Measurements from ENCODE around the gene SLC27A5. TPM values are rescaled to one million over a fixed set of nuclear protein-coding genes. Genes with fewer than 3 reads are reported as not detected.

Gene SLC27A5
- total and polyA plus RNA-seq, 9 of the 15 experiments (the other 6 are each of a cell fraction or from before 2014, with no cell fraction given), result 42.2 to 318 (median 64.7) TPM

GRCh38 chr19:58513213-58513693 is 1.5 kb upstream of the SLC27A5 start:
- Histone ChIP-seq H3K4me1 (replicated peaks in 1 of 2; ENCODE audit: control insufficient read depth in 2 of 2, insufficient read depth in 2 of 2, low read length in 2 of 2) (peaks cover 12 to 66% of the 10 kb centered on the region in 2 experiments), H4K20me1 (replicated peaks; ENCODE audit: control insufficient read depth, insufficient read depth, low read length) (no peaks in the 10 kb centered on the region), H2AFZ (ENCODE audit: low read depth, low read length) (peak overlapping the region; percentile 93; the same call in 1 of the 2 replicates), H3K4me2 (ENCODE audit: insufficient read depth, low read length) (peak overlapping the region; percentile 59; the same call in 1 of the 2 replicates), H3K79me2 (ENCODE audit: control insufficient read depth, insufficient read depth, low read length) (peaks cover 34% of the 10 kb centered on the region), H3K9ac (ENCODE audit: insufficient read depth in 1 of 2, low read depth in 2 of 2, low read length in 2 of 2) (peak overlapping the region; percentile 84 to 85), H3K9me1 (ENCODE audit: control insufficient read depth, insufficient read depth, low read length) (peaks cover 9% of the 10 kb centered on the region), H3K9me3 (replicated peaks; ENCODE audit: control insufficient read depth, insufficient read depth, low read depth, low read length) (no peaks in the 10 kb centered on the region; the same call in 1 of the 2 replicates), H3K27ac (ENCODE audit: extremely low read depth, low read depth, low read length) (peak overlapping the region; percentile 79), H3K36me3 (ENCODE audit: control insufficient read depth, insufficient read depth, low read length) (peaks cover 31% of the 10 kb centered on the region; the same call in 2 of the 3 replicates), H3K4me3 (peak overlapping the region; percentile 1; the same call in 1 of the 2 replicates), H3K27me3 (ENCODE audit: control insufficient read depth in 2 of 2, insufficient read depth in 2 of 2, low read length in 2 of 2) (no peaks in the 10 kb centered on the region)
- intact Hi-C loops (cut with micrococcal nuclease) (loop anchor here (5.0 kb wide), 1 partner anchor 331 kb away; the partner anchor contains the start of gene ZNF274), in situ Hi-C loops (cut with MboI) (no loop called here)
- DNase-seq (ENCODE audit: extremely low read depth in 1 of 4, low spot score in 3 of 4), result no peak
- BruUV-seq (replicated peaks), result no TSS peak
- peak; percentile 9; the same call in 2 of the 3 replicates for ATAC-seq
- TF ChIP-seq CEBPG (CRISPR knock-in tag; IDR thresholded peaks at IDR 0.05) (0 out of 2 replicates have a peak, but pooled peaks have one; percentile 14), CEBPG (tag; conservative IDR thresholded peaks at IDR 0.05 in 1 of 2, IDR thresholded peaks at IDR 0.05 in 1 of 2) (no peak), ZNF12 (CRISPR knock-in tag; IDR thresholded peaks at IDR 0.05) (no peak), IRF2 (CRISPR knock-in tag; IDR thresholded peaks at IDR 0.05) (no peak), THRAP3 (IDR thresholded peaks at IDR 0.05; ENCODE audit: borderline replicate concordance) (no peak), CREB1 (IDR thresholded peaks at IDR 0.05) (no peak), CREB1 (CRISPR knock-in tag; IDR thresholded peaks at IDR 0.05) (no peak), ZFP1 (CRISPR knock-in tag; IDR thresholded peaks at IDR 0.05) (no peak), BCL6 (CRISPR knock-in tag; IDR thresholded peaks at IDR 0.05) (no peak)
- ChIA-PET CTCF (ENCODE audit: low intra/inter-chr PET ratio) (interaction anchor here (0.9 kb wide), 1 partner anchor 67 kb away, joined by 3 read pairs; no protein-coding TSS in a partner anchor), POLR2A (interaction anchor here (0.6 to 1.0 kb wide), 3 partner anchors 14 to 46 kb away, joined by 3 to 8 read pairs (median 7); partner anchors contain the start of gene TRIM28)
- WGBS (ENCODE audit: insufficient coverage, low coverage, missing lambda C conversion rate), result 78% methylated on average over 10 of the region's 10 CpGs
- peak; percentile 46 for FAIRE-seq

Measured in K562 (cell line).